Neural cell (in vitro differentiated cells): ENCODE results near the gene SYTL5. TPM values are rescaled to one million over a fixed set of nuclear protein-coding genes. Genes with fewer than 3 reads are reported as not detected.

Experiments
- H2AFZ ChIP-seq: fragments of 200-600, 300-800 bp; sonication (generic), shearing (Covaris generic); 2 replicates; pipeline ENCODE4 v1.6.0; 2014; ENCODE audit warnings: low read depth, mild to moderate bottlenecking, antibody characterized with exemption, low read length, moderate library complexity
- H3F3A ChIP-seq: fragments of 200-600 bp; shearing (Covaris generic); 2 replicates; pipeline ENCODE4 v1.6.1; 2016; ENCODE audit warnings: mild to moderate bottlenecking, moderate library complexity, mixed read lengths, antibody characterized with exemption, low read length; ENCODE audit not compliant: insufficient read depth, poor library complexity, severe bottlenecking
- H3K27ac ChIP-seq: fragments of 200-600, 300-800 bp; sonication (generic), shearing (Covaris generic); 2 replicates; pipeline ENCODE4 v1.5.1; 2014; ENCODE audit warnings: mild to moderate bottlenecking, low read length, moderate library complexity
- H3K27me3 ChIP-seq: fragments of 300-800, 200-600 bp; sonication (generic), shearing (Covaris generic); 2 replicates; pipeline ENCODE4 v1.6.0; 2014; ENCODE audit warnings: mild to moderate bottlenecking, low read depth, low read length, moderate library complexity; ENCODE audit not compliant: insufficient read depth
- H3K36me3 ChIP-seq: fragments of 300-800, 200-600 bp; sonication (generic), shearing (Covaris generic); 2 replicates; pipeline ENCODE4 v1.5.1; 2014; ENCODE audit warnings: mild to moderate bottlenecking, antibody characterized with exemption, low read length, moderate library complexity; ENCODE audit not compliant: insufficient read depth
- H3K4me2 ChIP-seq: fragments of 300-800, 200-600 bp; sonication (generic), shearing (Covaris generic); 2 replicates; pipeline ENCODE4 v1.6.0; 2014; ENCODE audit warnings: mild to moderate bottlenecking, low read length
- H3K4me3 ChIP-seq: fragments of 300-800, 200-600 bp; sonication (generic), shearing (Covaris generic); 2 replicates; pipeline ENCODE4 v1.5.1; 2014; ENCODE audit warnings: mild to moderate bottlenecking, low read length, moderate library complexity
- H3K79me2 ChIP-seq: fragments of 200-600 bp; shearing (Covaris generic); replicated peaks from 2 replicates; pipeline ENCODE4 v1.6.0; 2014; ENCODE audit warnings: mild to moderate bottlenecking, low read length, moderate library complexity; ENCODE audit not compliant: insufficient read depth
- H3K9ac ChIP-seq: fragments of 300-800, 200-600 bp; sonication (generic), shearing (Covaris generic); 2 replicates; pipeline ENCODE4 v1.6.1; 2016; ENCODE audit warnings: mild to moderate bottlenecking, low read length, mixed read lengths
- H3K9me2 ChIP-seq: fragments of 200-600 bp; shearing (Covaris generic); 2 replicates; pipeline ENCODE4 v1.6.1; 2016; ENCODE audit warnings: mild to moderate bottlenecking, low read length, mixed read lengths; ENCODE audit not compliant: insufficient read depth
- H3K9me3 ChIP-seq: fragments of 200-600, 300-800 bp; sonication (generic), shearing (Covaris generic); 2 replicates; pipeline ENCODE4 v1.6.1; 2016; ENCODE audit warnings: mild to moderate bottlenecking, mixed run types, low read length, moderate library complexity, mixed read lengths
- H4K20me1 ChIP-seq: fragments of 200-600 bp; shearing (Covaris generic); 2 replicates; pipeline ENCODE4 v1.6.1; 2016; ENCODE audit warnings: mild to moderate bottlenecking, mixed run types; ENCODE audit not compliant: insufficient read depth
- EP300 ChIP-seq: fragments of 450-650 bp; conservative IDR thresholded peaks from 2 replicates; pipeline ENCODE4 v1.6.1; 2014; ENCODE audit warnings: antibody characterized with exemption, mild to moderate bottlenecking, moderate library complexity; ENCODE audit not compliant: poor library complexity, severe bottlenecking
- EZH2 ChIP-seq: fragments of 200-600, 300-800 bp; shearing (Covaris generic), sonication (generic); IDR thresholded peaks from 2 replicates; pipeline ENCODE4 v1.6.1; 2014; ENCODE audit warnings: antibody characterized with exemption, low read length, borderline replicate concordance, mild to moderate bottlenecking; ENCODE audit not compliant: insufficient read depth, poor library complexity, severe bottlenecking
- MXI1 ChIP-seq: fragments of 450-650 bp; conservative IDR thresholded peaks from 2 replicates; pipeline ENCODE4 v1.6.1; 2014; ENCODE audit warnings: antibody characterized with exemption, mild to moderate bottlenecking; ENCODE audit not compliant: poor library complexity, severe bottlenecking
- POLR2AphosphoS5 ChIP-seq: IDR thresholded peaks from 2 replicates; pipeline ENCODE4 v1.6.1; 2012
- RAD21 ChIP-seq: fragments of 450-650 bp; conservative IDR thresholded peaks from 2 replicates; pipeline ENCODE4 v1.6.1; 2014; ENCODE audit warnings: antibody characterized with exemption, mild to moderate bottlenecking, moderate library complexity
- SMC3 ChIP-seq: fragments of 450-650 bp; conservative IDR thresholded peaks from 2 replicates; pipeline ENCODE4 v1.6.1; 2014; ENCODE audit warnings: antibody characterized with exemption, mild to moderate bottlenecking, moderate library complexity; ENCODE audit not compliant: poor library complexity
- TAF1 ChIP-seq: IDR thresholded peaks from 2 replicates; pipeline ENCODE4 v1.6.1; 2012; ENCODE audit warnings: low read depth
- polyA plus RNA-seq: library from polyadenylated mRNA; depleted of rRNA; stranded (reverse); fragments of >200 nt; gene quantifications from 2 replicates; pipeline ENCODE4 v1.2.3, GENCODE V29; 2014
- TF ChIP-seq, protein P1 (sequence below): IDR thresholded peaks from 2 replicates; pipeline ENCODE4 v1.6.1; 2012; ENCODE audit warnings: borderline replicate concordance
- TF ChIP-seq, protein P2 (sequence below): fragments of 450-650 bp; IDR thresholded peaks from 2 replicates; pipeline ENCODE4 v1.5.1; 2014; ENCODE audit warnings: antibody characterized with exemption, mild to moderate bottlenecking, moderate library complexity; ENCODE audit not compliant: poor library complexity, severe bottlenecking

Gene SYTL5
- polyA plus RNA-seq, 1 donor from 2014 or later = 1.0 TPM

DNA sequence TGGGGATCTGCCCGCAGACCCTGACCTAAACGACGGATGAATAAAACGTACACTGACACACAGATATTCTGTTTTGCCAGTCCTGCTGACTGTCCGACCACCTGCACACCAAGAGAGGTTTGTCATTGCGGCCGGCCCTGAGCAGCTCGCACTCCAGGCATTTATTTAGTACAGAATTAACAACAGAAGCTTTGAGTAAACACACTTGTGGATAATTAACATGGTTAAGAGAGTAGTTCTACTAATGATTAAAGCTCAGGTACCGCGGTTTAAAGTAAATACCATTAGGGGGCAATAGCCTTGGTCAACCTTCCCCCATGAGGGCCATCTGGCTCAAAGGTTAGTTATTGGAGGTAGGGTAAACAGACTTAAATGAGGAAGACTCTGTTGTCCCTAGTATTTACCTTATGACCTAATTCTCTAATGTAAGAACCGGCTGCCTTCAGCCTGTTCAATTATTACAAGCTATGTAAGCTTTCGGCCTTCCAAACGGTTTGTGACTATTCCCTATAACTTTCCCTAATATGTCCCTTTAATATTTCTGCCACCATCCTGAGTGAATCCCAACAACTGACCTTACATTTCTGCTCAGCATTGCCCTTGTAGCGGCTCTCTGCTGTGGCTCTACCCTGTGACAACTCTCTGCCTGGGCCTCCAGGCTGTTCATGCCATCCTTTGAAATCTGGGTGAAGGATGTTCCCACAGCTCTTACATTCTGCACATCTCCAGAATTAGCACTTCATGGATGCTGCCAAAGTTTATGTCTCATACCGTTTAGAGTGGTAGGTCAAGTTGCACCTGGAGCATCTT, 46.9 kb upstream of the SYTL5 start:
- no peaks in the 10 kb centered on the region for H3K27me3 ChIP-seq
- no peak overlapping the region for H3K27ac ChIP-seq
- H4K20me1 ChIP-seq = no peaks in the 10 kb centered on the region
- no peaks in the 10 kb centered on the region for H3K79me2 ChIP-seq
- no peak overlapping the region for H3K9ac ChIP-seq
- no peaks in the 10 kb centered on the region for H3K36me3 ChIP-seq
- H2AFZ ChIP-seq = no peak overlapping the region
- TF ChIP-seq SMC3 (no peak), TAF1 (no peak), RAD21 (no peak), EZH2 (no peak), POLR2AphosphoS5 (no peak), MXI1 (no peak)
- TF ChIP-seq, protein P1, sequence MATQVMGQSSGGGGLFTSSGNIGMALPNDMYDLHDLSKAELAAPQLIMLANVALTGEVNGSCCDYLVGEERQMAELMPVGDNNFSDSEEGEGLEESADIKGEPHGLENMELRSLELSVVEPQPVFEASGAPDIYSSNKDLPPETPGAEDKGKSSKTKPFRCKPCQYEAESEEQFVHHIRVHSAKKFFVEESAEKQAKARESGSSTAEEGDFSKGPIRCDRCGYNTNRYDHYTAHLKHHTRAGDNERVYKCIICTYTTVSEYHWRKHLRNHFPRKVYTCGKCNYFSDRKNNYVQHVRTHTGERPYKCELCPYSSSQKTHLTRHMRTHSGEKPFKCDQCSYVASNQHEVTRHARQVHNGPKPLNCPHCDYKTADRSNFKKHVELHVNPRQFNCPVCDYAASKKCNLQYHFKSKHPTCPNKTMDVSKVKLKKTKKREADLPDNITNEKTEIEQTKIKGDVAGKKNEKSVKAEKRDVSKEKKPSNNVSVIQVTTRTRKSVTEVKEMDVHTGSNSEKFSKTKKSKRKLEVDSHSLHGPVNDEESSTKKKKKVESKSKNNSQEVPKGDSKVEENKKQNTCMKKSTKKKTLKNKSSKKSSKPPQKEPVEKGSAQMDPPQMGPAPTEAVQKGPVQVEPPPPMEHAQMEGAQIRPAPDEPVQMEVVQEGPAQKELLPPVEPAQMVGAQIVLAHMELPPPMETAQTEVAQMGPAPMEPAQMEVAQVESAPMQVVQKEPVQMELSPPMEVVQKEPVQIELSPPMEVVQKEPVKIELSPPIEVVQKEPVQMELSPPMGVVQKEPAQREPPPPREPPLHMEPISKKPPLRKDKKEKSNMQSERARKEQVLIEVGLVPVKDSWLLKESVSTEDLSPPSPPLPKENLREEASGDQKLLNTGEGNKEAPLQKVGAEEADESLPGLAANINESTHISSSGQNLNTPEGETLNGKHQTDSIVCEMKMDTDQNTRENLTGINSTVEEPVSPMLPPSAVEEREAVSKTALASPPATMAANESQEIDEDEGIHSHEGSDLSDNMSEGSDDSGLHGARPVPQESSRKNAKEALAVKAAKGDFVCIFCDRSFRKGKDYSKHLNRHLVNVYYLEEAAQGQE = no peak
- H3K4me2 ChIP-seq = no peak overlapping the region
- no peaks in the 10 kb centered on the region for H3K9me2 ChIP-seq
- no peaks in the 10 kb centered on the region for H3F3A ChIP-seq
- no peak overlapping the region for H3K4me3 ChIP-seq
- H3K9me3 ChIP-seq = no peaks in the 10 kb centered on the region

DNA sequence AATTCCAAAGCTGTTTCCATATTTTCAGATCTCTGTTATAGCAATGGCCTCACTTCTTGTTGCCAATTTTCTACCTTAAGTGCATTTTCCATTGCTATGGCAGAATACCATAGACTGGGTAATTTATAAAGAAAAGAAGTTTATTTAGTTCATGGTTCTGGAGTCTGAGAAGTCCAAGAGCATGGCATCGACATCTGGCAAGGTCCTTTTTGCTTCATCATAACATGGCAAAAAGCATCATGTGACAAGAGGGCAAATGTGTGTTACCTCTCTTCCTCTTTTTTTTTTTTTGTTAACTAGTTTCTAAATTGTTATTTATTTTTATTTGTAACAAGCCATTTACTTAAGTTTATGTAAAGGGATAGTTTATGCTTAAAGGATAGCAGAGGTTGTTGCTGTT, 45.2 kb upstream of the SYTL5 start:
- no peak for TF ChIP-seq POLR2AphosphoS5
- TF ChIP-seq, protein P2, sequence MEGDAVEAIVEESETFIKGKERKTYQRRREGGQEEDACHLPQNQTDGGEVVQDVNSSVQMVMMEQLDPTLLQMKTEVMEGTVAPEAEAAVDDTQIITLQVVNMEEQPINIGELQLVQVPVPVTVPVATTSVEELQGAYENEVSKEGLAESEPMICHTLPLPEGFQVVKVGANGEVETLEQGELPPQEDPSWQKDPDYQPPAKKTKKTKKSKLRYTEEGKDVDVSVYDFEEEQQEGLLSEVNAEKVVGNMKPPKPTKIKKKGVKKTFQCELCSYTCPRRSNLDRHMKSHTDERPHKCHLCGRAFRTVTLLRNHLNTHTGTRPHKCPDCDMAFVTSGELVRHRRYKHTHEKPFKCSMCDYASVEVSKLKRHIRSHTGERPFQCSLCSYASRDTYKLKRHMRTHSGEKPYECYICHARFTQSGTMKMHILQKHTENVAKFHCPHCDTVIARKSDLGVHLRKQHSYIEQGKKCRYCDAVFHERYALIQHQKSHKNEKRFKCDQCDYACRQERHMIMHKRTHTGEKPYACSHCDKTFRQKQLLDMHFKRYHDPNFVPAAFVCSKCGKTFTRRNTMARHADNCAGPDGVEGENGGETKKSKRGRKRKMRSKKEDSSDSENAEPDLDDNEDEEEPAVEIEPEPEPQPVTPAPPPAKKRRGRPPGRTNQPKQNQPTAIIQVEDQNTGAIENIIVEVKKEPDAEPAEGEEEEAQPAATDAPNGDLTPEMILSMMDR = no peak
- no peak for TF ChIP-seq EP300
- no peak for TF ChIP-seq TAF1
- no peak for TF ChIP-seq EZH2
- no peak for TF ChIP-seq SMC3
- TF ChIP-seq, protein P1 = no peak
- no peak for TF ChIP-seq MXI1
- no peak for TF ChIP-seq RAD21
- no peaks in the 10 kb centered on the region for H4K20me1 ChIP-seq
- no peaks in the 10 kb centered on the region for H3F3A ChIP-seq
- H3K9me2 ChIP-seq = no peaks in the 10 kb centered on the region
- H2AFZ ChIP-seq = no peak overlapping the region
- no peak overlapping the region for H3K4me2 ChIP-seq
- no peaks in the 10 kb centered on the region for H3K79me2 ChIP-seq
- H3K9me3 ChIP-seq = no peaks in the 10 kb centered on the region
- H3K27ac ChIP-seq = no peak overlapping the region
- H3K27me3 ChIP-seq = no peaks in the 10 kb centered on the region
- H3K4me3 ChIP-seq = no peak overlapping the region
- no peaks in the 10 kb centered on the region for H3K36me3 ChIP-seq
- no peak overlapping the region for H3K9ac ChIP-seq
